Nephron (organoid): ENCODE measurements around the gene UBR2.
"Not testable (repeated sequence)": the region's sequence is repeated elsewhere in the genome, so short reads cannot be mapped to it uniquely, and the experiment has no call there.

Experiments used
- H3K27ac Mint-ChIP-seq, 3 experiments: 2 replicates each; pipeline ENCODE4 v1.8.0; 2020; ENCODE audit warnings: mixed read lengths in 3 of 3, mild to moderate bottlenecking in 2 of 3, moderate library complexity in 1 of 3
- H3K27me3 Mint-ChIP-seq: 2 replicates; pipeline ENCODE4 v1.8.0; 2021; ENCODE audit warnings: low read depth, mild to moderate bottlenecking, moderate library complexity, mixed read lengths
- H3K36me3 Mint-ChIP-seq: 2 replicates; pipeline ENCODE4 v1.8.0; 2020; ENCODE audit warnings: low read depth, mixed read lengths
- H3K4me1 Mint-ChIP-seq: 2 replicates; pipeline ENCODE4 v1.8.0; 2020; ENCODE audit warnings: mixed read lengths
- H3K4me3 Mint-ChIP-seq, 3 experiments: 2 replicates each; pipeline ENCODE4 v1.8.0; 2020; ENCODE audit warnings: mild to moderate bottlenecking in 3 of 3, mixed read lengths in 3 of 3, moderate library complexity in 2 of 3
- H3K9me3 Mint-ChIP-seq: 2 replicates; pipeline ENCODE4 v1.8.0; 2020; ENCODE audit warnings: mixed read lengths
- CTCF ChIP-seq, 3 experiments: fragments of 200-600 bp; sonication (generic); IDR thresholded peaks; one replicate each; pipeline ENCODE4 v1.5.0; 2021; ENCODE audit warnings: antibody characterized with exemption in 3 of 3; ENCODE audit not compliant: unreplicated experiment in 3 of 3

UBR2 gene

GRCh38 chr6:42566614-42567208, 2.9 kb downstream of the UBR2 start:
- H3K4me1 Mint-ChIP-seq = peaks cover 11% of the 10 kb centered on the region
- no peaks in the 10 kb centered on the region for H3K9me3 Mint-ChIP-seq
- H3K36me3 Mint-ChIP-seq = peaks cover 15% of the 10 kb centered on the region
- H3K4me3 Mint-ChIP-seq = peak overlapping the region; percentile 43 to 57 (median 43)
- H3K27me3 Mint-ChIP-seq = no peaks in the 10 kb centered on the region
- TF ChIP-seq CTCF (IDR thresholded peaks at IDR 0.05; ENCODE audit: unreplicated experiment in 3 of 3) = no peak
- H3K27ac Mint-ChIP-seq = peak overlapping the region in 2 of 3 experiments; percentile 22 to 33

GRCh38 chr6:42567237-42567636, 3.4 kb downstream of the UBR2 start:
- H3K4me1 Mint-ChIP-seq = peaks cover 11% of the 10 kb centered on the region
- peak overlapping the region in 2 of 3 experiments; percentile 22 to 33 for H3K27ac Mint-ChIP-seq
- H3K27me3 Mint-ChIP-seq, H3K9me3 Mint-ChIP-seq: not testable (repeated sequence)
- H3K4me3 Mint-ChIP-seq = peak overlapping the region; percentile 31 to 57 (median 43)
- H3K36me3 Mint-ChIP-seq = peaks cover 15% of the 10 kb centered on the region

- Mint-ChIP-seq H3K36me3 (peaks cover 27% of the 10 kb centered on the region), H3K27ac (no peak overlapping the region), H3K4me3 (no peak overlapping the region), H3K27me3 (no peaks in the 10 kb centered on the region), H3K9me3 (no peaks in the 10 kb centered on the region), H3K4me1 (peaks cover 11% of the 10 kb centered on the region)
- no peak for TF ChIP-seq CTCF (IDR thresholded peaks at IDR 0.05; ENCODE audit: unreplicated experiment in 3 of 3)
Observed at GRCh38 chr6:42569102-42570028, 5.5 kb downstream of the UBR2 start.

- Mint-ChIP-seq H3K36me3 (peaks cover 30% of the 10 kb centered on the region), H3K9me3 (no peaks in the 10 kb centered on the region), H3K27me3 (no peaks in the 10 kb centered on the region), H3K4me3 (no peak overlapping the region), H3K27ac (no peak overlapping the region), H3K4me1 (no peaks in the 10 kb centered on the region)
- TF ChIP-seq CTCF (IDR thresholded peaks at IDR 0.05; ENCODE audit: unreplicated experiment in 3 of 3) = no peak
Observed at GRCh38 chr6:42571611-42572342, 7.9 kb downstream of the UBR2 start.

GRCh38 chr6:42572523-42572922, 8.7 kb downstream of the UBR2 start:
- no peak for TF ChIP-seq CTCF (IDR thresholded peaks at IDR 0.05; ENCODE audit: unreplicated experiment in 3 of 3)
- Mint-ChIP-seq H3K27ac (no peak overlapping the region), H3K4me3 (no peak overlapping the region), H3K27me3 (no peaks in the 10 kb centered on the region), H3K9me3 (no peaks in the 10 kb centered on the region), H3K36me3 (peaks cover 24% of the 10 kb centered on the region), H3K4me1 (no peaks in the 10 kb centered on the region)

GRCh38 chr6:42576538-42576937, 12.7 kb downstream of the UBR2 start:
- H3K9me3 Mint-ChIP-seq = not testable (repeated sequence)

More at GRCh38 chr6:42576538-42576937, 12.7 kb downstream of the UBR2 start:
- H3K27me3 Mint-ChIP-seq, H3K27ac Mint-ChIP-seq, H3K4me1 Mint-ChIP-seq, H3K4me3 Mint-ChIP-seq: not testable (repeated sequence)
- peaks cover 41% of the 10 kb centered on the region for H3K36me3 Mint-ChIP-seq
